Hematopoietic multipotent progenitor cell treated with erythropoietin and hydrocortisone succinate and interleukin-3 and kit ligand, for 15 days (in vitro differentiated cells): ENCODE data around the gene GAREM1.
A peak's percentile ranks its signal among the peaks of the same experiment; 100 is the strongest.
"Not testable (repeated sequence)": the region's sequence is repeated elsewhere in the genome, so short reads cannot be mapped to it uniquely, and the experiment has no call there.

ENCODE experiments used
- DNase-seq: peaks from one replicate; pipeline ENCODE4 v3.0.0-alpha.2; 2015; ENCODE audit warnings: low spot score

Gene GAREM1

DNA sequence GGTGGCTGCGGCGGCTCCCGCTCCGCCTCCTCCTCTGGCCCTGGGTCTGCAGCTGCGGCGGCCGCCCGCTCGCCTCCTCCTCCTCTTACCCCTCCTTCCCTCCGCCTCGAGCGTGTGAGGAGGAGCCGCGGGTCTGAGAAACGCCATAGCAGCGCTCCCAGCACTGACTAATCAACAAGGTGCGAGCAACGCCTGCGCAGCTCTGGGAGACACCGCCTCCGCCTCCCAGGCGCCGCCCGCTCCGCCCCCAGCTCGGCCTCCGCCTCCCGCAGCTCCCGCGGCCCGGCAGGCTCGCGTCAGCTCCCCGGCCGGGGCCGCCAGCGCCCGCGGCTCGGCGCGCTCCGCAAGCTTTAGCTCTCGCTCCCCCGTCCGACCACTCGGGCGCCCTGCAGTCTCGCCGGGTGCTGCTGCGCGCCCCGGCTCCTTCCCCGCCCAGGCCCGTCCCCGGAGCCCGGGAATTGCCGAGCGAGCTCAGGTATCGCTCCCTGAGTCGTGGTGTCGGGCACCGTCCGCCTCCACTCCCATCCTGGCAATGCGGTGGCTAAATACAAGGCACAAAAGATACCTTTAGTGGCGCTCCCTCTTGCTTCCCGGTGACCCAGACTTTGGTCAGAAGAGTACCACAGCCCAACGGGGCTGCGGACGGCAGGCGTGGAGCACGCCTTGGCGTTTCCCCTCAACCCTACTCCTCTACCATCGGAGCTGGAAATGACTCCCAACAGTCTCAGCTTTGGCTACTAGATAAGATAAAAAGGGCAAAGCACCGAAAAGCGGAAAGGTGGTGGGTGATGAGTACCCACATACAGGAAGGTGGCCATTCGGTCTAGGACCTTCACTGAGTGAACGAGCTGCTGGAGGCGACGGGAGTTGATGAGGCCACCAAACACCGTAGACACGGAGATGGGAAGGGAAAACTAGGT lies at the start of gene GAREM1:
Gene GAREM1 (minus strand): TSS at position 169 of the 920 bp plus-strand sequence. CDS start 454 bp downstream, outside the sequence.
- peak; percentile 53 for DNase-seq

DNA sequence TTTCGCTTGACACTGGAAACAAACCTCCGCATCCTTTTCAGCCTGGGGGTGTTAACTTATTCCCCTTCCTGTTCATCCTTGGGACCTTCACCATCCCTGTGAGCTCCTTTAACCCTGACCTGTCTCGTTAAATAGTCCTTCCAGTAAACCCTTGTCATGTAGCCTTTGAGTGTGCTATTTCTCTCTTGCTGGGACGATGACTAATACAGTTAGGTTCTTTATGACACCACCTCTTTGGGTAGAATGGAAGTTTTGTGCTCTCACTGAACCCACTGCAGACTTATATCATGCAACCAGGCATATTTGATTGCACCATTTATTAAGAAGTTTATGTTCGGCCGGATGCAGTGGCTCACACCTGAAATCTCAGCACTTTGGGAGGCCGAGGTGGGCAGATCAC lies 40.5 kb upstream of the GAREM1 start:
- DNase-seq: no peak

DNA sequence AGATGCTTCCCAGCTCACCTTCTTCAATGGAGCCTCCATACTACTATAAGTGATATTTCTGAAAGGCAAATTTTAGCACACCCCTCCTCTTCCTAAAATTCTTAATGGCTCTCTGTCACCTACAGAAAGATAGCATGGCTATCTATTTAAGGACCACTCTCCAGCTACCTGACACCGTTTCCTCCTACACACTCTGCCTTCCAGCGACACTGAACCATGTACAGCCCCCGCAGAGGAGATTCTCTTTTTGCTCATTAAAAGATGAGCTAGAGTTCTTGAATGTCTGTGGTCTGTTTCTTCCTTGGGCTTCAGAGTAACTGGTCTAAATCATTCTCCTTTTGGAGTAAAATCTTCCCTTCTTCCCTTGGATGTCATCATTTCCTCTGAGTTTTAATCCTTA lies 38.4 kb upstream of the GAREM1 start:
- DNase-seq: no peak

DNA sequence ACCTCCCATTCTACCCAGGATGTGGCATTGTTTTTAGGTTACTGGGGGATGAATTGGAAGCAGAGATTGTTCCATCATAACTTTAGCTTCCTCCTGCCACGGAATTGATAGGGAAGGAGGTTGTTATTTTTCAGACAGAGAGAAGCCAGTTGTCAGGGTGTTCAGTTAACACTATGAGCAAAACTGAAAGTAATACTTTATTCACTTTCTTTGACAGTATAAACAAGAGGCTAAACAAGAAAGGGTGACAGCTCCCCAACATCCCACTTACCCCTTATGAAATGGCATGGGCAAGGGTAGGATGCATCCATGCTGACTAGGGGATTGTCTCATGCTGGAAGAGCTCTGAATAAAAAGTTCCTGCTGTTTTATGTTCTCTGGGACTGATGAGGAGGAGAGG lies 36.4 kb upstream of the GAREM1 start:
- DNase-seq: no peak

DNA sequence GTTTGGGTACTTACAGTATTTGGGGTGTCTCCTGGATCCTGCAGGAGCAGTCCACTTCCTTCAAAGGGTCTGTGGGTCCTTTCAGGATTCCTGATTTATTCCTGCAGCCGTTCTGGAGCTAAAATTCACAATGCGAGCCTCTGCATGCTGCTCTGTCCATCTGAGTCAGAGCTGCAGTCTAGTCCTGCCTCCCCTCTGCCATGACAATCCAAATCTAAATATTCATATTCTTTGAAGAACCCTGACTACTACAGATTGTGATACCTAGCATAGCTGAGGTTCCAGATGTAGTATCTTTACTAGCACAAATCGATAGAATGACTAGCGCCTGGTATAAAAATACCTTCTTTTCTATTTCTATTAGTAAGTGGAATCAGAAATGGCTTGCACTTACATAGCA lies 31.3 kb upstream of the GAREM1 start:
- DNase-seq: no peak

DNA sequence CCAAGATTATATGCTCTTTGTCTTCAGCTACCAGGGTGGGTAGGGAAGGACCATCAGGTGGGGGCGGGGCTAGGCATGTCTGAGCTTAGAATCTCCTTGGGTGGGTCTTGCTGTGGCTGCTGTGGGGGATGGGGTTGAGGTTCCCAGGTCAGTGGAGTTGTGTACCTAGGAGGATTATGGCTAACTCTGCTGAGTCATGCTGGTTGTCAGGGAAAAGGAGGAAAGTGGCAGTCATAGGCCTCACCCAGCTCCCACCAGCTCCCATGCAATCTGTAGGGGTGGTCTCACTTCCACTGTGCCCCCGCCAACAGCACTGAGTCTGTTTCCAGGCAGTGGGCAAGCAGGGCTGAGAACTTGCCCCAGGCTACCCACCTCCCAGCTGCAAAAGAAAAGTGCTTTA lies 30.6 kb upstream of the GAREM1 start:
- DNase-seq: not testable (repeated sequence)

DNA sequence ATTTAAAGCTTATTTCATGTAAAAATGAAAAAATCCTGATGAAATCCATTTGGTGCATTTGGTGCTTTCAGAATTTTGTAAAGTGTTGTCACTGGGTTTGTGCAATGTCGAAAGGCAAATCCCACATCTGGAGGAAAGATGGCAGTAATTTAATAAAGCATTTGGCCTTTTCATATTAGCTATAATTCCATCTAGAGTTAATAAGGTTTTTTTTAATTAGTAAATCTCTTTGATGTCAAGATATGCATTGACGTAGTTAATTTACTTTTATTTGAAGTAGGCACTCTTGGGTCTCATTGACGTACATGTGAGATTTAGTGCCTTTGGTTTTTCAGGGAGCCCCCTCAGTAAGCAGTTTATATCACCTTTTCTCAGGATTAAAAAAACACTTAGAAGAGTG lies 12.3 kb upstream of the GAREM1 start:
- DNase-seq: no peak

DNA sequence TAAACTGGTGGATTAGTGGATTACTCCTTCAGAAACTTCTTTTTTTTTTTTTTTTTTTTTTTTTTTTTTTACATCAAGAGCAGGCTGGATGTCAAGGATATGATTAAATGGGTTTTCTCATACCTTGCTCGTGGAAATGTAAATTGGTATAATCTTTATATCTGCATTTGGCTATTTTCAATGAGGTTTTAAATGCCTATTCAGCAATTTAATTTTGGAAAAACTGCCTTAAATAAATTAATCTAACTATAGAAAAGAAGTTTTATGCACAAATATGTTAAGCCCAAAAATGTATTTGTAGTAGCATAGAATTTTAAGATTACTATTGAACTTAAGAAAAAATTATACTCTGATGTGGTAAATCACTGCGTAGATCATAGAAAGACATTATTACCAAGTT lies 11.4 kb upstream of the GAREM1 start:
- DNase-seq: no peak

DNA sequence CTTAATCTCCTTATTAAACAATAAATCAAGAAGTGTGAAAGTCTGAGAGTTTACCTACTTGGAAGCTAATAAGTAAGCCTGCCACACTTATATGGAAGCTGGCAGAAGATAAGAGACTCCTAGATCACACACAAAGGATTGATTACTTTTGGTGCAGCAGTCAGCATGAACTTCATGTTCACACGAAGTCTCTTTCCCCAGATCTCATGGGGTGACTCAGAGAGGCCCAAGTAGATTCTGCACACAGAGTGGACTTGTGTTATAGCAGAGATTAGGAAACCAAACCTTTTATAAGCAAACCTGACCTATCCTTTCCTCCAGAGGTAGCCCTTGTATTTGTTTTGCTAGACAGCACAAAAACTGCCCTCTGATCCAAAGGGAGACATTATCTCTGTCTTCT lies 9.9 kb upstream of the GAREM1 start:
- no peak for DNase-seq

DNA sequence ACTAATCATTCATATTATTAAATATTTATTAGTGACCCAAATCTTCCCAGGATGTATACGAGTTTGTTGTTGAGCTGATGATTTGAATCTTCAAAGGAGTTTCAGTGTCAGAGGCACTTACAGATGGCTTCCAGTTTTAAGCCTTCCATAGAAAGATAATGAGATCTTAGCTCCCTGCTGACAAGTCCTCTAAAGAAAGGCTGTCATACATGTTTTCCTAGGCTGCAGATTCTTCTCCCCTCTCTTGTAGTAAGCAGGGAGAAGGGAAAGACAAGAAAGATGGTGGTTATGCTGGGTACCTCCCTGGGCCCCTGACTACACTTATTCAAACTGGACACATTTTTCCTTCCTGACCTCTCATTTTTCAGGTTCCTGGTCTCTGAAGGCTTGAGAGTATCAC lies 8.1 kb upstream of the GAREM1 start:
- DNase-seq: no peak

DNA sequence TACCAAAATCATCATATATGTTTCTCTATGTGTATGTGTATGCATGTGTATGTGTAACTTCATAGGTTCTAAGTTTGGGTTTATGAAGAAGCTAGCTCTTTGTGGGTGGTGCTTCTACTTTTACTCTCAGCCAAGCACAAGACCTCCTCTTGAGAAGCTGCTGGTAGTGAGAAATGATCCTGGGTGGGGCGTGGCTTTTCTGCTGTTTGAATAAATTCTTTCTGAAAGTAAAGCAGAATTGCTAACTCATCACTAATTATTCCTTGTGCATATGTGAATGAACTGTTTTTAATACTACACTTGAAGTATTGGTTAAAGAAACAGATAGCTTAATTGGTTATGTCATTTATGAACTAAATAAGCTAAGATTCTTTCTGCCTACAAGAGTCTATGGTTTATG lies 7.6 kb upstream of the GAREM1 start:
- DNase-seq: no peak

DNA sequence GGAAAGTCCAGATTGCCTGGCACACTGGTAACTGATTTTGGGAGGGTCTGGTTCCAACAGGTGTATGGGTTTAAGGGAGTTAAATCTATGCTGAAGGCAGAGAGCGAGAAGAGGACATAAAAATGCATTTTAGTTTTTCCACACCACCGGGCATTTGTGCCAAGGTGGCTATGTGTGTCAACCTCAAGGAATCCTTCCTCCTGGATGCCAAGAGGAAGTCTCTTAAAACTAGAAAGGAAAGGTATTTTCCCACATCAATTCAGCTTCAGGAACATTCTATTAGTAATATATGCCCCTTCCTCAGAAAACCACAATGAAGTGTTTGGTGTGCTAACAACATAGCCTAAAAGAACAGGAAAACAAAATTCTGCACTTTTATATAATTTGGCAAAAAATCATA lies 5.4 kb upstream of the GAREM1 start:
- no peak for DNase-seq

DNA sequence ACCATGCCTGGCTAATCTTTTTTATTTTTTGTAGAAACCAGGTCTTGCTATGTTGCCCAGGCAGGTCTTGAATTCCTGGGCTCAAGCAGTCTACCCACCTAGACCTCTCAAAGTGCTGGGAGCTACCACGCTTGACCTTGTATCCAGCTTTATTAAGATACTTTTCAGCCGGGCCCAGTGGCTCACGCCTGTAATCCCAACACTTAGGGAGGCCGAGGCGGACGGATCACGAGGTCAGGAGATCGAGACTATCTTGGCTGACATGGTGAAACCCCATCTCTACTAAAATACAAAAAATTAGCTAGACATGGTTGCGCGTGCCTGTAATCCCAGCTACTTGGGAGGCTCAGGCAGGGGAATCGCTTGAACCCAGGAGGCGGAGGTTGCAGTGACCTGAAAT lies 4.4 kb upstream of the GAREM1 start:
- not testable (repeated sequence) for DNase-seq

DNA sequence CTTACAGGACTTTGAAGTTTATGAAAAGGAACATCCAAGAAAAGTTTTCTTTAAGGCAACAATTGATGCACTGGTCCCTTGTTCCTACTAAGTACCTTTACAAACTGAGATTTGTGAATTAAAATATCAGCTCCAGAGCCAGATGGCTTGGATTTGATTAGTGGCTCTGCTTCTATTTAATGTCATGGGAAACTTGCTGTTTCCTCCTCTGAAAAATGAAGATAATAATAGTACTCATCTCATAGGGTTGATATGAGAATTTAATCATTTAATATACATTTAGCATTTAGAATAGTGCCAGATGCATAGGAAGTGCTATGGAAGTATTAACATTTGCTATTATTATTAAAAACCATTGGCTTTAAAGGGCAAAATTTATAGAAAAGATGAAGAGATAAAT lies 2.6 kb upstream of the GAREM1 start:
- DNase-seq: no peak

DNA sequence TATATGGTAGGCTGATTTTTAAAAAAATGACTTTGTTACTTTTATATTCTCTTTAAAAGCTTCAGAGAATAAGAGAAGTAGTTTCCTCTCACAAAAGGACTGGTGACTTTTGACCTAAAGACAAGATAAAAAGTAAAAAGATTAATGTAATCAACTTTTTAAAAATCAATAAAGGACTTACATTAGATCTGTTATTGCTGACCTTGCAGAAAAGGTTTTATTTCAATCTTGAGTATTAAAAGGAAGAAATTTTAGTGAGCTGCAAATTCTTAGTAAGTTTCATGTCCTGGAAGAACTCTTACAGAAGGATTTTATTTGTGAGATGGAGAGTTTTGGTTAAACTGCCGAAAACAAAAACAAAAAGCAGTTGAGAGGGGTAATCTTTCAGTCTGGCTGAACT lies 2.2 kb upstream of the GAREM1 start:
- DNase-seq: no peak

DNA sequence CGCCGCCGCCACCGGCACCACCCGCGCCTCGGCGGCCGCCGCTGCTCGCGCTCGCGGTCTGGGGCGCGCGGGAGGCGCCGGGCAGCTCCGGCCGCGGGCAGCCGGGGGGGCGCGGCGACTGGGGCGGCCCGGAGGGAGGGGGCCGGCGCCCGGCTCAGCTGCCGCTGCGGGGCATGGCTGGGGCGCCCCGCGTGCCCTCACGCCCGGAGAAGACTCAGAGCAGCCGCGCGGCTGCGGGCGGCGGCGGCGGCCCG lies 295 bp downstream of the GAREM1 start:
- DNase-seq: no peak

DNA sequence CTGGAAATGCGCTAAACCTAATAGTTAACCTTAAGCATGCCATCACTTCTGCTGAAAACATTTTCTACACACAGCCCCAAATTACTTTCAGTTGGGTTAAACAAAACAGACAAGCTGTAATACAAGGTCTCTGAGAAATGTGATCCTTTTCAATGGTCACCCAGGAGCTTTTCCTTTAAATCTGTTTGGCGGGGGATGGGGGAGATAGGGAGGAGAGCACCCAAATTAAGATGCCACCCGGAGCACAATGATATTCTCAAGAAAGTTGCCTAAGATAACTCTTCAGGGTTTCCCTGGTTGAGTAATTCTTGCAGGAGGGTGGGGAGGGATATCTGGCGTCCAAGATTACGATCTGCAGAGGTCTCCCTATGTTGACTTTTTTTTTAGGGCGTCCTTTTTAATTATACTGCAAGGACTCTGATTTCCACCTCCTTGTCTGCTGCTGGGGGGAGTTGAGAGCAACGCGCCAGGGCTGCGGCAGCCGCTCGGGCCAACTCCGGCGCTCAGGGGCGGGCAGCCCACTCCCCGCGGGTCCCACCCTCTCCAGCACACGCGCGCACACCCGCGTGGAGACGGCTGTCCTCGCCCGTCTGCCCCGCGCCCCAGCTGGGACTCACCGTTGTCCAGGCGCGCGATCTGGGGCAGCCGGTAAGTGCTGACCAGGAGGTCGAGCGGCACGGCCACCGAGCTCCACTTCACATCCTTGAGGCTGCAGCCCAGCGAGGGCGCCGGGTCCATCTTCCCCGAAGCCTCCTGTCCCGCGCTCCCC lies 807 bp downstream of the GAREM1 start:
- DNase-seq: no peak

DNA sequence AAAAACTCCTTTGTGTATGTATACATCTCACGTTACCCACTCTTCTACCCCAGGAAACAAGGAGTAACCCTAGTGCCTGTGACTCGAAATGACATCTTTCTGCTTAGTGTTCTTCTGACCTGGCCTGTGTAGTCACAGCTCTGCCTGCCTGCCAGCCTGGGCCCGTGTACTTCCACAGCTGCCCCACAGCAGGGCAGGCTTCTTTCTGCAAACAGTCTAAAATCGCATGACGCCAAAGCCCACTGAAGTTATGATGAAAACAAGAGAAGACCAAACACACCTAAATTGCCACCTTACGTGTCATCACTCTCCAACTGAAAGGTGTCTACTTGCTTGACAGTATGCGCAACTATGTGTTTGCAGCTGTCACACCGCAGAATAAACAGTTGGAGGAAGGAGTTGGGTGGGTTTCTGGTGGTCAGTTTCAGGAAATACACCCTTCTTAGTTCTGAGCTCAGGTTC lies 1.5 kb downstream of the GAREM1 start:
- no peak for DNase-seq

DNA sequence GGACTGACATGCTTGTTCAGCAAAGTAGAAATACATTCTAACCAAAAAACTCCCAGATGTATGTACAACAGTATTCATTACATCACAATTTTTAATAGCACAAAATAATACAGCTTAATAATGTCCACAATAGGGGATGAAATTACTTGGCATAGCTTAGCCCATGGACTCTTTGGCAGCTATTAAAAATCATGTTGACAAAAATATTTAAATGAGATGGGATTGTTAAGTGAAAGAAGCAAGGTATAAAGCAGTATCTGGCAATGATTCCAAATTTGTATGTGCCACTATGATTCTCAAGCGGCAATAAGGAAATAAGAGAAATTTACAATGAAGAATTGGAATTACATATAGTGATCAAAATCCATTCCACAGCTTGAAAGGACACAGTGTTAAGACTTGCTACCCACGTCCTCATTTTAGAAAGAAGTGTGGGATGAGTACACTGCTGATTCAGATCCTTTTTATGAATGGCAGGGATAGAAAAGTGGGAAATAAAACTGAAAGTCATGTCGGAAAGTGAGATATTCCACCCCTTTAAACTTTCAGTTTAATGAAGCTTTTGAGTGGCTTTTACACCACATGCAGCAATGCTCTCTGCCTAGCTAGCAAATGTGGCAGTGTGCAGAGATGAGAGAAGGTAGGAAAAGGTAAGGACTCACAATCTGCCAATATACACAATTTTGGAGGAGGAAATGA lies 2.4 kb downstream of the GAREM1 start:
- no peak for DNase-seq

DNA sequence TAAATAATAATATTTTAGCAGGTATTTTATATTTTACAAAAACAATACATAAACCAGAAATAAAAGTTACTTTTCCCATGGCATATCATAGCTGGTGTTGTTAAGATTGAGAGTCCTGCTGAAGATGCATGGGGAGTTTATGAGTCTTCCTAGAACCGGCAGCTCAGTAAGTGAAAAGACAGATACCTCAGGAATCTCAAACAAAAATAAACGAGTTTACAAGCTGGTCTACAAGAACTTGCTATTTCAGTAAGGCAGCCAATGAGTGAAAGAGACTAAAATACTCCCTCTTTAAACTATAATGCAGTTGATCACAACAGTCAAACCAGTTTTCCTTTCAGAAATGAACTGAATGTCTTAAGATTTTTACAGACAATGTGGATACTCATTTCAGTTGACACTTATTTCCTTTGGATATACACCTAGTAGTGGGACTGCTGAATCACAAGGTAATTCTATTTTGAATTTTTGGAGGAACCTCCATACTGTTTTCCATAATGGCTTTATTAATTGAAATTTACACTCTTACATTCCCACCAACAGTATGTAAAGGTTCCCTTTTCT lies 8.9 kb downstream of the GAREM1 start:
- no peak for DNase-seq

DNA sequence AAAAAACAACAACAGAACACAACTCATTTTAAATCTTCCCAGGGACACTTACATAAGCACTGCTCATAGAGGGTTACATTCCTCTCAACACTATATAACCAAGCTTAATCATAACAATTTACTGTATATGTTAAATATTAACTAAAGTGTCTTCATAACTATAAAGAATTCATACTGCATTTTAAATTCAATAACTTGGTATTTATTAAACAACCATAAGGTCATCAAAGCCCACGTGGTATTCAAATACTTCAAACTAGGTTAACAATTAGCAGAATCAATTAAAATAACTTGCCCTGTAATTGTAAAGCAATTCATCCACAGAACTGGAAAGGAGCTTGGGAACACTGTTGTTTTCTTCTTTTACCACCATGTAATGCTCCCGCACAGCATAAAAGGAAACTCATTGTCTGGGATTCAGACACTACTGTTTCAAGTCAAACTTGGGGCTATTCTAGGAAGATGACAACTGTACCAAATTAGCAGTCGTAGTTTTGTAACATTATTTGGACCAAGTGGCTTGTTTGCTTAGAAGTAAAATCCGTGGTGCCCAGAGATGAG lies 10.4 kb downstream of the GAREM1 start:
- no peak for DNase-seq
